ENCODE data around the gene C1QTNF1. TPM values are rescaled to one million over a fixed set of nuclear protein-coding genes. Genes with fewer than 3 reads are reported as not detected.
A peak's percentile ranks its signal among the peaks of the same experiment; 100 is the strongest.

Gene C1QTNF1
- polyA plus RNA-seq, 1 of the 3 experiments (the other 2 are of a cell fraction), result 14.3 TPM

- H2AFZ ChIP-seq (ENCODE audit: low read depth), result peak overlapping the region; percentile 38; the same call in 1 of the 2 replicates
- peaks cover 25% of the 10 kb centered on the region for H3K9me3 ChIP-seq
- peaks cover 33% of the 10 kb centered on the region for H3K79me2 ChIP-seq (ENCODE audit: insufficient read depth)
- 0 out of 2 replicates have a peak, but pooled peaks have one; percentile 9 for TF ChIP-seq FOSL2 (IDR thresholded peaks at IDR 0.05; ENCODE audit: borderline replicate concordance, low read depth)
- no peak for TF ChIP-seq RAD21 (IDR thresholded peaks at IDR 0.05; ENCODE audit: low read length)
- ChIA-PET CTCF (interaction anchor here (1.6 to 2.1 kb wide), 2 partner anchors 18 to 31 kb away, joined by 3 to 7 read pairs; no protein-coding TSS in a partner anchor), POLR2A (no interaction called here)
- WGBS (ENCODE audit: low lambda C conversion rate), result 53% methylated on average over 5 of the region's 5 CpGs
- no peaks in the 10 kb centered on the region for H3K27me3 ChIP-seq (ENCODE audit: insufficient read depth)
- H3K36me3 ChIP-seq (replicated peaks in 1 of 2; ENCODE audit: control insufficient read depth in 1 of 2, insufficient read depth in 2 of 2, low read length in 1 of 2), result peaks cover 5 to 15% of the 10 kb centered on the region in 2 experiments
- H3K9me2 ChIP-seq, result no peaks in the 10 kb centered on the region
- peaks cover 4% of the 10 kb centered on the region for H4K20me1 ChIP-seq (ENCODE audit: insufficient read depth)
- no peak overlapping the region for H3K9ac ChIP-seq
- no peak overlapping the region for H3K4me3 ChIP-seq (ENCODE audit: low read depth in 2 of 2, low read length in 1 of 2)
- H3F3A ChIP-seq (replicated peaks; ENCODE audit: insufficient read depth), result peaks cover 7% of the 10 kb centered on the region
- no peak for DNase-seq
- no peak overlapping the region for H3K27ac ChIP-seq (ENCODE audit: low read depth in 2 of 2, low read length in 1 of 2)
- peaks cover 18 to 25% of the 10 kb centered on the region in 2 experiments; a peak in 3 of 4 replicates for H3K4me1 ChIP-seq (ENCODE audit: control insufficient read depth in 1 of 2, insufficient read depth in 2 of 2, low read depth in 1 of 2, low read length in 1 of 2)
- no peak overlapping the region for H3K4me2 ChIP-seq
Observed at GRCh38 chr17:79011451-79012147, 12.4 kb upstream of the C1QTNF1 start.

DNA sequence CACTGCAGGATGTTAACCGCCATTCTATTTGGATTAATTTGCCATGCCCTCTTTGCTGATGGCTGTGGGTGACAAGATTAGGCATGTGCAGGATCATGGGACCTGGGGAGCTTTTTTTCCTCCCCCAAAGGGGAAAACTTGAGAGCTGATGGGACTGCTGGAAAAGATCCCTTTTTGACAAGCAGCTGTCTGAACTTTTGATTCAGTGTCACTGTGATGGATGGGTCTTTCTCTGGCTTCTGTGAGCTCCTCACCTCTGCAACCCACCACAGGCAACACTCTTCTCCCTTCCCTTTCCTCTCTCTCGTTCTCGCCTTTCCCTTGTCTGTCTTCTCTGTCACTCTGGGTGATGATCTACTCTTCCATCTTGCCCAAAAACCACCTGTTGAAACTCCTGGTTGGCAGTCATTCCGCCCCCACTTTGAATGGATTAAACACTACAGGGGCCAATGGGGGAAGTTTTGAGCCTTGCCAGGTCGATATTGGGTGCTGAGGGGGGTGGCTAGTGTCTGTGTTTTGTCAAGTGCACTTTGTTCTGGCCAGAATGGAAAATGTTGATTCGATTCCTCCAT lies 11.3 kb upstream of the C1QTNF1 start:
- CTCF ChIA-PET, result interaction anchor here (1.6 to 3.2 kb wide), 3 partner anchors 19 to 75 kb away, joined by 3 to 15 read pairs (median 7); no protein-coding TSS in a partner anchor
- POLR2A ChIA-PET, result no interaction called here
- no peak overlapping the region for H2AFZ ChIP-seq (ENCODE audit: low read depth)

More for the DNA sequence above, 11.3 kb upstream of the C1QTNF1 start:
- peaks cover 18 to 22% of the 10 kb centered on the region in 2 experiments; a peak in 3 of 4 replicates for H3K4me1 ChIP-seq (ENCODE audit: control insufficient read depth in 1 of 2, insufficient read depth in 2 of 2, low read depth in 1 of 2, low read length in 1 of 2)
- no peak for DNase-seq
- H3K4me2 ChIP-seq, result no peak overlapping the region
- peaks cover 23% of the 10 kb centered on the region for H3K79me2 ChIP-seq (ENCODE audit: insufficient read depth)
- TF ChIP-seq RCOR1 (IDR thresholded peaks at IDR 0.05; ENCODE audit: low read length), result no peak
- TF ChIP-seq MEF2A (IDR thresholded peaks at IDR 0.05; ENCODE audit: borderline replicate concordance, low read depth), result no peak
- no peak for TF ChIP-seq MXI1 (IDR thresholded peaks at IDR 0.05; ENCODE audit: low read depth, low read length)
- TF ChIP-seq RFX5 (IDR thresholded peaks at IDR 0.05; ENCODE audit: low read length), result no peak
- no peak for TF ChIP-seq SIN3A (IDR thresholded peaks at IDR 0.05; ENCODE audit: borderline replicate concordance, low read depth, low read length)
- TF ChIP-seq TAF1 (IDR thresholded peaks at IDR 0.05; ENCODE audit: borderline replicate concordance, low read depth, low read length), result no peak
- TF ChIP-seq USF1 (IDR thresholded peaks at IDR 0.05; ENCODE audit: borderline replicate concordance, low read depth), result no peak
- no peak for TF ChIP-seq NFIC (IDR thresholded peaks at IDR 0.05; ENCODE audit: borderline replicate concordance)
- TF ChIP-seq, protein P1, sequence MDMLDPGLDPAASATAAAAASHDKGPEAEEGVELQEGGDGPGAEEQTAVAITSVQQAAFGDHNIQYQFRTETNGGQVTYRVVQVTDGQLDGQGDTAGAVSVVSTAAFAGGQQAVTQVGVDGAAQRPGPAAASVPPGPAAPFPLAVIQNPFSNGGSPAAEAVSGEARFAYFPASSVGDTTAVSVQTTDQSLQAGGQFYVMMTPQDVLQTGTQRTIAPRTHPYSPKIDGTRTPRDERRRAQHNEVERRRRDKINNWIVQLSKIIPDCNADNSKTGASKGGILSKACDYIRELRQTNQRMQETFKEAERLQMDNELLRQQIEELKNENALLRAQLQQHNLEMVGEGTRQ (IDR thresholded peaks at IDR 0.05; ENCODE audit: borderline replicate concordance, low read depth, low read length), result no peak
- no peak for TF ChIP-seq EZH2phosphoT487 (IDR thresholded peaks at IDR 0.05; ENCODE audit: borderline replicate concordance, low read depth)
- peaks cover 7% of the 10 kb centered on the region for H3F3A ChIP-seq (replicated peaks; ENCODE audit: insufficient read depth)
- H3K27ac ChIP-seq (ENCODE audit: low read depth in 2 of 2, low read length in 1 of 2), result no peak overlapping the region
- no peak overlapping the region for H3K9ac ChIP-seq
- no peaks in the 10 kb centered on the region for H3K27me3 ChIP-seq (ENCODE audit: insufficient read depth)
- no peaks in the 10 kb centered on the region for H3K9me2 ChIP-seq
- H4K20me1 ChIP-seq (ENCODE audit: insufficient read depth), result no peaks in the 10 kb centered on the region
- no peak overlapping the region for H3K4me3 ChIP-seq (ENCODE audit: low read depth in 2 of 2, low read length in 1 of 2)
- H3K36me3 ChIP-seq (replicated peaks in 1 of 2; ENCODE audit: control insufficient read depth in 1 of 2, insufficient read depth in 2 of 2, low read length in 1 of 2), result peaks cover 4 to 5% of the 10 kb centered on the region in 2 experiments
- WGBS (ENCODE audit: low lambda C conversion rate), result 31% methylated on average over 6 of the region's 6 CpGs
- H3K9me3 ChIP-seq, result peaks cover 25% of the 10 kb centered on the region

All from SK-N-SH (cell line).